Smooth muscle cell (in vitro differentiated cells): ENCODE results near the gene TF. TPM values are rescaled to one million over a fixed set of nuclear protein-coding genes. Genes with fewer than 3 reads are reported as not detected.

Experiments used
- DNase-seq: peaks from one replicate; lab custom pipeline; 2025; ENCODE audit not compliant: unreplicated experiment; lab: John Stamatoyannopoulos, UW
- H2AFZ ChIP-seq: fragments of 200-600 bp; sonication (generic); 2 replicates; pipeline ENCODE4 v1.6.0; 2016; ENCODE audit warnings: antibody characterized with exemption, low read depth, mild to moderate bottlenecking
- H3F3A ChIP-seq: fragments of 200-600 bp; sonication (generic); 2 replicates; pipeline ENCODE4 v1.6.0; 2017; ENCODE audit warnings: antibody characterized with exemption, low read depth
- H3K27ac ChIP-seq: fragments of 200-600 bp; sonication (generic); 2 replicates; pipeline ENCODE4 v1.5.1; 2016; ENCODE audit warnings: low read depth, mild to moderate bottlenecking
- H3K27me3 ChIP-seq: fragments of 200-600 bp; sonication (generic); 2 replicates; pipeline ENCODE4 v1.6.1; 2016; ENCODE audit warnings: low read depth, mild to moderate bottlenecking
- H3K36me3 ChIP-seq: fragments of 200-600 bp; sonication (generic); 2 replicates; pipeline ENCODE4 v1.5.1; 2016; ENCODE audit warnings: low read depth
- H3K4me1 ChIP-seq: fragments of 200-600 bp; sonication (generic); 2 replicates; pipeline ENCODE4 v1.5.1; 2016; ENCODE audit warnings: low read depth
- H3K4me2 ChIP-seq: fragments of 200-600 bp; sonication (generic); 2 replicates; pipeline ENCODE4 v1.6.0; 2016; ENCODE audit warnings: mild to moderate bottlenecking
- H3K4me3 ChIP-seq: fragments of 200-600 bp; sonication (generic); 2 replicates; pipeline ENCODE4 v1.5.1; 2016; ENCODE audit warnings: mild to moderate bottlenecking
- H3K79me2 ChIP-seq: fragments of 200-600 bp; sonication (generic); 2 replicates; pipeline ENCODE4 v1.6.0; 2016; ENCODE audit warnings: low read depth, mild to moderate bottlenecking
- H3K9ac ChIP-seq: fragments of 200-600 bp; sonication (generic); 2 replicates; pipeline ENCODE4 v1.6.0; 2016; ENCODE audit warnings: low read depth
- H3K9me3 ChIP-seq: fragments of 200-600 bp; sonication (generic); replicated peaks from 2 replicates; pipeline ENCODE4 v1.5.1; 2016; ENCODE audit warnings: low read depth
- H4K20me1 ChIP-seq: fragments of 200-600 bp; sonication (generic); 2 replicates; pipeline ENCODE4 v1.6.0; 2016; ENCODE audit warnings: low read depth
- WGBS: methylation state at CpG from one replicate; pipeline ENCODE4 v1.1.7; 2016; ENCODE audit warnings: low lambda C conversion rate; 5-methylcytosine and 5-hydroxymethylcytosine counted together
- polyA plus RNA-seq: library from polyadenylated mRNA; unstranded; fragments of >200 nt; fragmentation: Nextera tagmentation; extraction: Ambion mirVana; gene quantifications from 2 replicates; pipeline ENCODE4 v1.2.1, GENCODE V29; 2016
- total RNA-seq: library from RNA; depleted of rRNA; stranded (reverse); fragments of >200 nt; gene quantifications from 2 replicates; pipeline ENCODE4 v1.2.3, GENCODE V29; 2014
- TF ChIP-seq, protein P1 (sequence below): fragments of 200-600 bp; sonication (generic); IDR thresholded peaks from 2 replicates; pipeline ENCODE4 v1.5.1; 2017; ENCODE audit warnings: borderline replicate concordance, mild to moderate bottlenecking, antibody characterized with exemption; ENCODE audit not compliant: insufficient read depth, poor library complexity, severe bottlenecking

TF gene
- total and polyA plus RNA-seq, 2 experiments from 2014 or later = 1.0 to 1.6 TPM

DNA sequence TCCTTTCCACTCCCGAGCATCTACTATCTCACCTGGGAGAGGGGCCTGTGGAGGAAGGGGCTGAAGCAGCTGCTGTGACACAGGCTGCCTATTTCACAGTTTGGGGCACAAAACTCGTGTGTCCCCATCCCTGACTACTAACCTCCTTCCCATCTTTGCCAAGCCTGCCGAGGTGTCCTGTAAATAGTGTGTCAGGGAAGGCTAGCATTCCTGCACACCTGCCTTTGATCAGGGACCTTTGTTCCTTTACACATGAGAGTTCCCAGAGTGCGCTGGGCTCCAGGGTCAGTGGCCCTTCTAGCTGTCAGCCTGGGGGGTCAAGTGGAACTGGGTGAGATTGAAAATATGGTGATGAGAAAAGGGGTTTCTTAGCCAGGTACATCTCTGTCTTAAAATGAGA is 13.0 kb upstream of the TF start:
- no peaks in the 10 kb centered on the region for H3K79me2 ChIP-seq
- H2AFZ ChIP-seq = no peak overlapping the region
- no peaks in the 10 kb centered on the region for H3K27me3 ChIP-seq
- H3K36me3 ChIP-seq = no peaks in the 10 kb centered on the region
- no peaks in the 10 kb centered on the region for H3K4me1 ChIP-seq
- no peak overlapping the region for H3K9ac ChIP-seq
- DNase-seq = no peak
- no peak overlapping the region for H3K4me3 ChIP-seq
- H3K9me3 ChIP-seq = peaks cover 5% of the 10 kb centered on the region
- WGBS = 88% methylated on average over 4 of the region's 4 CpGs
- no peak overlapping the region for H3K4me2 ChIP-seq
- no peaks in the 10 kb centered on the region for H4K20me1 ChIP-seq
- H3F3A ChIP-seq = no peaks in the 10 kb centered on the region
- TF ChIP-seq, protein P1, sequence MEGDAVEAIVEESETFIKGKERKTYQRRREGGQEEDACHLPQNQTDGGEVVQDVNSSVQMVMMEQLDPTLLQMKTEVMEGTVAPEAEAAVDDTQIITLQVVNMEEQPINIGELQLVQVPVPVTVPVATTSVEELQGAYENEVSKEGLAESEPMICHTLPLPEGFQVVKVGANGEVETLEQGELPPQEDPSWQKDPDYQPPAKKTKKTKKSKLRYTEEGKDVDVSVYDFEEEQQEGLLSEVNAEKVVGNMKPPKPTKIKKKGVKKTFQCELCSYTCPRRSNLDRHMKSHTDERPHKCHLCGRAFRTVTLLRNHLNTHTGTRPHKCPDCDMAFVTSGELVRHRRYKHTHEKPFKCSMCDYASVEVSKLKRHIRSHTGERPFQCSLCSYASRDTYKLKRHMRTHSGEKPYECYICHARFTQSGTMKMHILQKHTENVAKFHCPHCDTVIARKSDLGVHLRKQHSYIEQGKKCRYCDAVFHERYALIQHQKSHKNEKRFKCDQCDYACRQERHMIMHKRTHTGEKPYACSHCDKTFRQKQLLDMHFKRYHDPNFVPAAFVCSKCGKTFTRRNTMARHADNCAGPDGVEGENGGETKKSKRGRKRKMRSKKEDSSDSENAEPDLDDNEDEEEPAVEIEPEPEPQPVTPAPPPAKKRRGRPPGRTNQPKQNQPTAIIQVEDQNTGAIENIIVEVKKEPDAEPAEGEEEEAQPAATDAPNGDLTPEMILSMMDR = no peak
- H3K27ac ChIP-seq = no peak overlapping the region

- Histone ChIP-seq H4K20me1 (no peaks in the 10 kb centered on the region), H3K4me1 (no peaks in the 10 kb centered on the region), H3K27me3 (no peaks in the 10 kb centered on the region), H3K27ac (no peak overlapping the region), H3F3A (no peaks in the 10 kb centered on the region), H3K9me3 (peaks cover 5% of the 10 kb centered on the region), H3K4me2 (no peak overlapping the region), H3K36me3 (no peaks in the 10 kb centered on the region), H3K4me3 (no peak overlapping the region), H3K79me2 (no peaks in the 10 kb centered on the region), H2AFZ (no peak overlapping the region), H3K9ac (no peak overlapping the region)
- WGBS = 50% methylated on average over 1 of the region's 1 CpG
- TF ChIP-seq, protein P1 = no peak
- no peak for DNase-seq
Observed at GRCh38 chr3:133734305-133734704, 11.9 kb upstream of the TF start.

DNA sequence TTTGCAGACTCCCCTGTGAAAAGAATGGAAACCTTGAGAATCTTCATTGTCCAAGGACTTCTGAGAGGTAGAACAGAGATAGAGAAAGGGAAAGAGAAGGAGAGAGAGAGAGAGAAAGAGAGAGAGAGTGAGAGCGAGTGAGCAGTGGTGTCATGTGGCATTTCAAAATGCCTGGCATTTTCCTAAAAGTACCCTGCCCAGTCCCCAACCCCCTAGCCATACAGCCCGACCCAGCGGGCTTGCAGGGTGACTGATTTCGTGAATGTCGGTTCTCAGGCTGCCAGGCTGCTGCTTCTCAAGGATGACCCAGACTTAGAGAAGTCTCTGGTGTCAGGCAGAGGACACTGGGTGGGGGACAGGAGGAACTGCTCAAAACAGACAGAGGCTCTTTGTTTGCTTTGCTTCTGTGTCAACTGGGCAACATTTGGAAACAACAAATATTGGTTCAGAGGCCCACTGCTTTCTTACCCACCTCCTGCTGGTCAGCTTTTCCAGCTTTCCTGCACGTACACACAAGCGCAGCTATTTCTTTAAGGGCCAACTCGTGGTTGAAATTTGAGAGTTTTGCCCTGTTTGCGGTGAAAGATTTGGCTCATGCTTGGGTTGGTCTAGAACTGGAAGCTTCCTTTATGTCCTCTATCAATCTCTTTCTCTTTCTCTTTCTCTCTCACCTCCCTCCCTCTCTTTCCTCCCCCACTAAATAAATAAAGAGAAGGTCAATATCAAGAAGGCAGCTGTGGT is 3.7 kb upstream of the TF start:
- Histone ChIP-seq H3K9me3 (no peaks in the 10 kb centered on the region), H3K4me3 (no peak overlapping the region), H3K27me3 (no peaks in the 10 kb centered on the region), H3K36me3 (no peaks in the 10 kb centered on the region), H3K9ac (no peak overlapping the region), H2AFZ (no peak overlapping the region), H3K79me2 (no peaks in the 10 kb centered on the region), H3K27ac (no peak overlapping the region), H3K4me2 (no peak overlapping the region), H3K4me1 (no peaks in the 10 kb centered on the region), H3F3A (no peaks in the 10 kb centered on the region), H4K20me1 (no peaks in the 10 kb centered on the region)
- DNase-seq = no peak
- 76% methylated on average over 9 of the region's 9 CpGs for WGBS
- TF ChIP-seq, protein P1 = no peak

DNA sequence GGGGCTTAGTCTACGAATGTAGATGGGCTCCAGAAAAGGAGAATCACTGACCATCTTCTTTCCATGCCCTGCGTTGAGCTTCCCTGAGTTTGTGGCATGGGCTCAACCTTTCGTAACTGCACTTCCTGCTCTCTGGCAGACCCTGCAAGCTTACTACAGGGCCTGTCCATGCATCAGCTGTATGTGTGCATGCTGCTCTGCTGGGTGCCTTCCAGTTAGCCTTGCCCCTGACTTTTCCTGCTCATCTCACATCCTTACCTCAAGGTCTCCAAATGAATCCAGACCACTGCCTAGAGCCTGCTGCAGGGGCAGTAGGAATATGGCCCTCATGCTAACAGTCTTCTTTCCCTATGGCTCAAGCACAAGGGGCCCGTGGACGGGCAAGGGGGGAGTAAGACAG is 2.0 kb upstream of the TF start:
- Histone ChIP-seq H4K20me1 (no peaks in the 10 kb centered on the region), H3K9ac (no peak overlapping the region), H3K4me3 (no peak overlapping the region), H3K9me3 (no peaks in the 10 kb centered on the region), H2AFZ (no peak overlapping the region), H3K4me2 (no peak overlapping the region), H3K27me3 (no peaks in the 10 kb centered on the region), H3K27ac (no peak overlapping the region), H3K36me3 (no peaks in the 10 kb centered on the region), H3F3A (no peaks in the 10 kb centered on the region), H3K4me1 (no peaks in the 10 kb centered on the region), H3K79me2 (no peaks in the 10 kb centered on the region)
- no peak for DNase-seq
- TF ChIP-seq, protein P1 = no peak
- 65% methylated on average over 5 of the region's 5 CpGs for WGBS
